ENCODE results near the gene IL34. TPM values are rescaled to one million over a fixed set of nuclear protein-coding genes. Genes with fewer than 3 reads are reported as not detected.

Gene IL34
- total and polyA plus RNA-seq, 2 of the 13 experiments (the other 11 are each of a cell fraction or from before 2014, with no cell fraction given), result 1.2 to 1.3 TPM

GRCh38 chr16:70684146-70685060 is 38.0 kb downstream of the IL34 start (continued):
- TF ChIP-seq, protein P1, sequence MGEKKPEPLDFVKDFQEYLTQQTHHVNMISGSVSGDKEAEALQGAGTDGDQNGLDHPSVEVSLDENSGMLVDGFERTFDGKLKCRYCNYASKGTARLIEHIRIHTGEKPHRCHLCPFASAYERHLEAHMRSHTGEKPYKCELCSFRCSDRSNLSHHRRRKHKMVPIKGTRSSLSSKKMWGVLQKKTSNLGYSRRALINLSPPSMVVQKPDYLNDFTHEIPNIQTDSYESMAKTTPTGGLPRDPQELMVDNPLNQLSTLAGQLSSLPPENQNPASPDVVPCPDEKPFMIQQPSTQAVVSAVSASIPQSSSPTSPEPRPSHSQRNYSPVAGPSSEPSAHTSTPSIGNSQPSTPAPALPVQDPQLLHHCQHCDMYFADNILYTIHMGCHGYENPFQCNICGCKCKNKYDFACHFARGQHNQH (CRISPR knock-in tag; IDR thresholded peaks at IDR 0.05), result no peak
- TF ChIP-seq MYPOP (CRISPR knock-in tag; IDR thresholded peaks at IDR 0.05) (0 out of 2 replicates have a peak, but pooled peaks have one; percentile 13), DNMT3B (CRISPR knock-in tag; conservative IDR thresholded peaks at IDR 0.05) (no peak), ZNF609 (CRISPR knock-in tag; IDR thresholded peaks at IDR 0.05; ENCODE audit: borderline replicate concordance) (no peak), ZNF775 (CRISPR knock-in tag; IDR thresholded peaks at IDR 0.05; ENCODE audit: borderline replicate concordance) (no peak), ZSCAN12 (CRISPR knock-in tag; IDR thresholded peaks at IDR 0.05) (no peak), CBFB (CRISPR knock-in tag; IDR thresholded peaks at IDR 0.05) (no peak), TP53 (CRISPR knock-in tag; conservative IDR thresholded peaks at IDR 0.05) (no peak), ZNF180 (CRISPR knock-in tag; IDR thresholded peaks at IDR 0.05; ENCODE audit: borderline replicate concordance, low read depth) (no peak), SP140L (CRISPR knock-in tag; IDR thresholded peaks at IDR 0.05; ENCODE audit: borderline replicate concordance) (no peak), HNF4A (CRISPR knock-in tag; IDR thresholded peaks at IDR 0.05) (0 out of 2 replicates have a peak, but pooled peaks have one; percentile 2), ZMYM4 (CRISPR knock-in tag; IDR thresholded peaks at IDR 0.05) (peak; percentile 29; the same call in 1 of the 2 replicates), FOSL2 (CRISPR knock-in tag; IDR thresholded peaks at IDR 0.05) (no peak), ZBTB25 (CRISPR knock-in tag; IDR thresholded peaks at IDR 0.05) (no peak), NONO (IDR thresholded peaks at IDR 0.05) (no peak), NONO (CRISPR knock-in tag; conservative IDR thresholded peaks at IDR 0.05) (no peak; the same call in 1 of the 2 replicates)
- TF ChIP-seq, protein P2, sequence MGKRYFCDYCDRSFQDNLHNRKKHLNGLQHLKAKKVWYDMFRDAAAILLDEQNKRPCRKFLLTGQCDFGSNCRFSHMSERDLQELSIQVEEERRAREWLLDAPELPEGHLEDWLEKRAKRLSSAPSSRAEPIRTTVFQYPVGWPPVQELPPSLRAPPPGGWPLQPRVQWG (CRISPR knock-in tag; IDR thresholded peaks at IDR 0.05; ENCODE audit: borderline replicate concordance, low read depth), result no peak
- TF ChIP-seq, protein P3, sequence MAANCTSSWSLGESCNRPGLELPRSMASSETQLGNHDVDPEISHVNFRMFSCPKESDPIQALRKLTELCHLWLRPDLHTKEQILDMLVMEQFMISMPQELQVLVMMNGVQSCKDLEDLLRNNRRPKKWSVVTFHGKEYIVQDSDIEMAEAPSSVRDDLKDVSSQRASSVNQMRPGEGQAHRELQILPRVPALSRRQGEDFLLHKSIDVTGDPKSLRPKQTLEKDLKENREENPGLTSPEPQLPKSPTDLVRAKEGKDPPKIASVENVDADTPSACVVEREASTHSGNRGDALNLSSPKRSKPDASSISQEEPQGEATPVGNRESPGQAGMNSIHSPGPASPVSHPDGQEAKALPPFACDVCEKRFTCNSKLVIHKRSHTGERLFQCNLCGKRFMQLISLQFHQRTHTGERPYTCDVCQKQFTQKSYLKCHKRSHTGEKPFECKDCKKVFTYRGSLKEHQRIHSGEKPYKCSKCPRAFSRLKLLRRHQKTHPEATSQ (CRISPR knock-in tag; IDR thresholded peaks at IDR 0.05; ENCODE audit: borderline replicate concordance), result no peak
